HG03025 (cell line): ENCODE measurements around the gene CMSS1.

ENCODE experiments used
- ATAC-seq: cut with Tn5 transposase; IDR thresholded peaks from one replicate; pipeline ENCODE4 v1.9.1; 2021; ENCODE audit warnings: mild to moderate bottlenecking, moderate library complexity; ENCODE audit not compliant: unreplicated experiment, low FRiP score

CMSS1 gene

GRCh38 chr3:100009276-100010086 is 191.8 kb downstream of the CMSS1 start:
- no peak for ATAC-seq

- no peak for ATAC-seq
Measured at GRCh38 chr3:100010087-100010417, 192.4 kb downstream of the CMSS1 start.

GRCh38 chr3:100018806-100019205 is 201.1 kb downstream of the CMSS1 start:
- no peak for ATAC-seq

- no peak for ATAC-seq
Measured at GRCh38 chr3:100019719-100020118, 202.1 kb downstream of the CMSS1 start.

GRCh38 chr3:100020876-100021644 is 203.4 kb downstream of the CMSS1 start:
- no peak for ATAC-seq

GRCh38 chr3:100022506-100022905 is 204.8 kb downstream of the CMSS1 start:
- no peak for ATAC-seq

GRCh38 chr3:100023150-100023549 is 205.5 kb downstream of the CMSS1 start:
- no peak for ATAC-seq

- no peak for ATAC-seq
Measured at GRCh38 chr3:100023595-100023994, 205.9 kb downstream of the CMSS1 start.

- ATAC-seq = no peak
Measured at GRCh38 chr3:100024520-100025303, 207.1 kb downstream of the CMSS1 start.

GRCh38 chr3:100027321-100027720 is 209.7 kb downstream of the CMSS1 start:
- ATAC-seq = no peak

GRCh38 chr3:100029052-100029451 is 211.4 kb downstream of the CMSS1 start:
- no peak for ATAC-seq

- peak; percentile 60 for ATAC-seq
Measured at GRCh38 chr3:100029689-100030088, 212.0 kb downstream of the CMSS1 start.

GRCh38 chr3:100030346-100030745 is 212.7 kb downstream of the CMSS1 start:
- ATAC-seq = no peak

GRCh38 chr3:100030914-100031425 is 213.3 kb downstream of the CMSS1 start:
- no peak for ATAC-seq

GRCh38 chr3:100032243-100032642 is 214.6 kb downstream of the CMSS1 start:
- no peak for ATAC-seq

GRCh38 chr3:100033184-100033583 is 215.5 kb downstream of the CMSS1 start:
- ATAC-seq = no peak

GRCh38 chr3:100033903-100034471 is 216.3 kb downstream of the CMSS1 start:
- no peak for ATAC-seq

GRCh38 chr3:100039075-100039474 is 221.4 kb downstream of the CMSS1 start:
- no peak for ATAC-seq

GRCh38 chr3:100040451-100041225 is 223.0 kb downstream of the CMSS1 start:
- no peak for ATAC-seq

- ATAC-seq = no peak
Measured at GRCh38 chr3:100041328-100041749, 223.7 kb downstream of the CMSS1 start.
